CD4-positive, alpha-beta memory T cell (primary cell): Measurements from ENCODE around the gene SLC2A5. TPM values are rescaled to one million over a fixed set of nuclear protein-coding genes. Genes with fewer than 3 reads are reported as not detected.
A peak's percentile ranks its signal among the peaks of the same experiment; 100 is the strongest.
"Not testable (repeated sequence)": the region's sequence is repeated elsewhere in the genome, so short reads cannot be mapped to it uniquely, and the experiment has no call there.

Experiments used
- CTCF ChIA-PET: fragments of 350-600 bp; sonication (Branson Sonifier 250); formaldehyde crosslinking; loops from one replicate; lab custom pipeline; 2021; ENCODE audit warnings: inconsistent platforms; ENCODE audit not compliant: partially characterized antibody; lab: Charles Lee
- POLR2A ChIA-PET: fragments of 350-600 bp; sonication (Branson Sonifier 250); formaldehyde crosslinking; loops from one replicate; lab custom pipeline; 2021; ENCODE audit not compliant: partially characterized antibody; lab: Charles Lee
- DNase-seq, 5 donors: peaks; one replicate each; pipeline versions ENCODE4 v3.0.0 to v3.0.0-alpha.2; 2020 to 2022; ENCODE audit warnings: mixed read lengths in 1 of 5
- H3K27ac ChIP-seq: one replicate; pipeline ENCODE4 v1.7.0; 2013; ENCODE audit warnings: low read depth, low read length
- H3K27me3 ChIP-seq: 2 replicates; pipeline ENCODE4 v1.7.0; 2013; ENCODE audit warnings: mild to moderate bottlenecking, low read length, moderate library complexity; ENCODE audit not compliant: insufficient read depth
- H3K36me3 ChIP-seq: 2 replicates; pipeline ENCODE4 v1.7.0; 2013; ENCODE audit warnings: mild to moderate bottlenecking, low read length, moderate library complexity; ENCODE audit not compliant: insufficient read depth
- H3K4me1 ChIP-seq: 2 replicates; pipeline ENCODE4 v1.7.0; 2013; ENCODE audit warnings: mild to moderate bottlenecking, low read length, moderate library complexity; ENCODE audit not compliant: insufficient read depth
- H3K4me3 ChIP-seq, 2 donors: one replicate each; pipeline ENCODE4 v1.7.0; 2013; ENCODE audit warnings: low read length in 2 of 2, mild to moderate bottlenecking in 1 of 2
- H3K9me3 ChIP-seq, 2 donors: one replicate each; pipeline ENCODE4 v1.7.0; 2013; ENCODE audit warnings: low read length in 2 of 2, control low read depth in 1 of 2; ENCODE audit not compliant: control insufficient read depth in 1 of 2
- H3K27ac Mint-ChIP-seq, 7 donors: one replicate each; pipeline ENCODE4 v1.8.0; 2020 to 2021; ENCODE audit warnings: mixed read lengths in 7 of 7, mild to moderate bottlenecking in 6 of 7, inconsistent platforms in 3 of 7, moderate library complexity in 3 of 7
- H3K27me3 Mint-ChIP-seq, 2 donors: one replicate each; pipeline ENCODE4 v1.8.0; 2020 to 2021; ENCODE audit warnings: mixed read lengths in 2 of 2
- H3K36me3 Mint-ChIP-seq, 2 donors: one replicate each; pipeline ENCODE4 v1.8.0; 2020 to 2021; ENCODE audit warnings: mixed read lengths in 2 of 2, inconsistent platforms in 1 of 2, mild to moderate bottlenecking in 1 of 2
- H3K4me1 Mint-ChIP-seq, 4 donors: one replicate each; pipeline ENCODE4 v1.8.0; 2020 to 2021; ENCODE audit warnings: mixed read lengths in 4 of 4, mild to moderate bottlenecking in 1 of 4
- H3K4me3 Mint-ChIP-seq, 8 donors: one replicate each; pipeline ENCODE4 v1.8.0; 2020 to 2021; ENCODE audit warnings: mixed read lengths in 8 of 8, mild to moderate bottlenecking in 7 of 8, moderate library complexity in 6 of 8, inconsistent platforms in 3 of 8
- H3K9me3 Mint-ChIP-seq, 8 donors: one replicate each; pipeline ENCODE4 v1.8.0; 2020 to 2021; ENCODE audit warnings: mixed read lengths in 8 of 8, mild to moderate bottlenecking in 5 of 8, inconsistent platforms in 3 of 8, moderate library complexity in 1 of 8
- intact Hi-C: fragments of 100-400 bp; cut with micrococcal nuclease; formaldehyde crosslinking; loops from one replicate; pipeline ENCODE4 v1.15.1; 2023
- polyA plus RNA-seq, 2 donors: library from polyadenylated mRNA; unstranded; fragments of 300-500 nt; fragmentation: Illumina TruSeq; gene quantifications; one replicate each; pipeline ENCODE4 v1.2.3, GENCODE V29; 2021
- total RNA-seq, 2 experiments: library from RNA; stranded (reverse); gene quantifications; one replicate each; pipeline ENCODE4 v1.2.3, GENCODE V29; 2021

Gene SLC2A5
- total and polyA plus RNA-seq, 4 experiments from 2014 or later = 0.23 TPM; not detected in 3

DNA sequence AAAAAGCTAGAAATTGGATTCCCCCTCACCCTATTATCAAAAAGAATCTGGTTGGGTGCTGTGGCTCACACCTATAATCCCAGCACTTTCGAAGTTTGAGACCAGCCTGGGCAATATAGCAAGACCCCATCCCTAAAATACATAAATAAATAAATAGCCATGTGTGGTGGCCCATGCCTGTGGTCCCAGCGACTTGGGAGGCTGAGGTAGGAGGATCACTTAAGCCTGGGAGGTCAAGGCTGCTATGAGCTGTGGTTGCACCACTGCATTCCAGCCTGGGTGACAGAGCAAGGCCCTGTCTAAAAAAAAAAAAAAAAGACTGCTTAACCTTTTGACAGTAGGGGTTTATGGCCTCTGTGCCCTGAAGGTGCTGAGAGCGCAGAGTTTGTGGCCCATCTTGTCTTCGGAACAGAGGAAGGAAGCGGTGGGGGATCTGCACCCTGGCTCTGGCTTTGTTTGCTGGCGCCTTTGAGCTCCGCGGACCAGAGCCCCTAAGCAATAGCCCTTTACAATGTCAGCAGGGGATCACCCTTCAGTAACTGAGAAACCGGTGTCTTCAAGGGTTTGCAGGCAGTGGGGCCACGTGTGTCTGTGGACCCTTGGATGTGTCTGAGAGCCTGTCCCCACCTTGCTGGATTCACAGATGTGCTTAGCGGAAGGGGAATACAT, 65.3 kb downstream of the SLC2A5 start:
- H3K36me3 Mint-ChIP-seq = no peaks in the 10 kb centered on the region
- Histone ChIP-seq H3K4me1 (peaks cover 8% of the 10 kb centered on the region), H3K27ac (no peak overlapping the region), H3K9me3 (no peaks in the 10 kb centered on the region), H3K36me3 (no peaks in the 10 kb centered on the region), H3K27me3 (no peaks in the 10 kb centered on the region), H3K4me3 (no peak overlapping the region)
- ChIA-PET CTCF (interaction anchor here (0.7 to 6.7 kb wide), 21 partner anchors 9 to 446 kb away, joined by 3 to 78 read pairs (median 6); no protein-coding TSS in a partner anchor), POLR2A (no interaction called here)
- H3K4me1 Mint-ChIP-seq = peaks cover 0 to 6% (median 3%) of the 10 kb centered on the region in 4 donors
- DNase-seq = no peak
- H3K27ac Mint-ChIP-seq = no peak overlapping the region
- peaks cover 0 to 2% (median 0%) of the 10 kb centered on the region in 8 donors for H3K9me3 Mint-ChIP-seq
- H3K27me3 Mint-ChIP-seq = no peaks in the 10 kb centered on the region
- H3K4me3 Mint-ChIP-seq = no peak overlapping the region
- intact Hi-C loops = no loop called here

DNA sequence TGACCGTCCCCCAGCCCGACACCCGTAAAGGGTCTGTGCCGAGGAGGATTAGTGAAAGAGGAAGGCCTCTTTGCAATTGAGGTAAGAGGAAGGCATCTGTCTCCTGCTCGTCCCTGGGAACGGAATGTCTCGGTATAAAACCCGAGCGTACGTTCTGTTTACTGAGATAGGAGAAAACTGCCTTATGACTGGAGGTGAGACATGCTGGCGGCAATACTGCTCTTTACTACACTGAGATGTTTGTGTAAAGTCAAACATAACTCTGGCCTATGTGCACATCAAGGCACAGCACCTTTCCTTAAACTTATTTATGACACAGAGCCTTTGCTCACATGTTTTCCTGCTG, 67.2 kb downstream of the SLC2A5 start:
- H3K4me3 ChIP-seq, H3K27me3 ChIP-seq, H3K9me3 Mint-ChIP-seq, DNase-seq, intact Hi-C loops, H3K27ac ChIP-seq, H3K4me3 Mint-ChIP-seq, POLR2A ChIA-PET, H3K27me3 Mint-ChIP-seq, H3K36me3 Mint-ChIP-seq, H3K4me1 Mint-ChIP-seq, H3K36me3 ChIP-seq, H3K27ac Mint-ChIP-seq, H3K9me3 ChIP-seq, H3K4me1 ChIP-seq: not testable (repeated sequence)
- CTCF ChIA-PET = interaction anchor here (3.9 to 6.7 kb wide), 2 partner anchors 14 to 84 kb away, joined by 70 to 78 read pairs; no protein-coding TSS in a partner anchor

- POLR2A ChIA-PET, H3K9me3 ChIP-seq, CTCF ChIA-PET, H3K36me3 Mint-ChIP-seq, DNase-seq, H3K4me3 ChIP-seq, H3K4me1 ChIP-seq, H3K9me3 Mint-ChIP-seq, H3K27me3 ChIP-seq, H3K27me3 Mint-ChIP-seq, H3K27ac ChIP-seq, H3K36me3 ChIP-seq, H3K27ac Mint-ChIP-seq, intact Hi-C loops, H3K4me3 Mint-ChIP-seq, H3K4me1 Mint-ChIP-seq: not testable (repeated sequence)
Observed at GRCh38 chr1:9001534-9002214, 67.8 kb downstream of the SLC2A5 start.

- H3K9me3 Mint-ChIP-seq, H3K9me3 ChIP-seq, H3K27me3 Mint-ChIP-seq, POLR2A ChIA-PET, H3K27ac Mint-ChIP-seq, intact Hi-C loops, H3K27ac ChIP-seq, H3K4me1 Mint-ChIP-seq, H3K4me1 ChIP-seq, H3K4me3 Mint-ChIP-seq, H3K36me3 Mint-ChIP-seq, H3K36me3 ChIP-seq, H3K27me3 ChIP-seq, H3K4me3 ChIP-seq, DNase-seq: not testable (repeated sequence)
- CTCF ChIA-PET = interaction anchor here (2.0 to 2.6 kb wide), 3 partner anchors 11 to 75 kb away, joined by 6 to 14 read pairs (median 8); no protein-coding TSS in a partner anchor
Observed at GRCh38 chr1:8993962-8994675, 75.3 kb downstream of the SLC2A5 start.

- Mint-ChIP-seq H3K9me3 (peaks cover 0 to 2% (median 0%) of the 10 kb centered on the region in 8 donors), H3K27me3 (peaks cover 0 to 2% of the 10 kb centered on the region in 2 donors), H3K36me3 (no peaks in the 10 kb centered on the region), H3K4me3 (no peak overlapping the region), H3K27ac (no peak overlapping the region), H3K4me1 (peaks cover under 1 to 2% (median 1%) of the 10 kb centered on the region in 4 donors)
- intact Hi-C loops = no loop called here
- Histone ChIP-seq H3K4me1 (peaks cover 3% of the 10 kb centered on the region), H3K36me3 (no peaks in the 10 kb centered on the region), H3K4me3 (no peak overlapping the region), H3K27ac (no peak overlapping the region), H3K27me3 (no peaks in the 10 kb centered on the region), H3K9me3 (no peaks in the 10 kb centered on the region)
- POLR2A ChIA-PET = no interaction called here
- DNase-seq = no peak
- CTCF ChIA-PET = interaction anchor here (1.4 to 2.2 kb wide), 3 partner anchors 12 to 74 kb away, joined by 4 to 8 read pairs (median 6); no protein-coding TSS in a partner anchor
Observed at GRCh38 chr1:8992936-8993687, 76.3 kb downstream of the SLC2A5 start.

DNA sequence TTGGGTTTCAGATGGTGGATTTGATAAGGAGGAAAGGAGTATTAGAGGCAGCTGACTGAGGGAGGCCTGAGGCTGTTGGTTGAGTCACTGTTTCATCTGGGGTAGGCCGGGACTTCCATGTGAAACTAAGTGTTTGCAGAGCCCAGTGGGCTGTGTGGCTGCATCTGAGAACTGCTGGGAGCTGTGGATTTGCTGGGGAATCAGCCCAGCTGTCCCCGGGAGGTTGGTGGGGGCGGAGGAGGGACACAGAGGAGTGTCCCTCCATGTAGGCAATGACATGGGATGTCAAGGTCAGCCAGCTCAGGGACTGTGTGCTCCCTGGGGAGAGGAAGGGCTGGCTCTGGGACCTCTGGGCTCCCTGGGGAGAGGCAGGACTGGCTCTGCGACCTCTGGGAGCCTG, 79.6 kb downstream of the SLC2A5 start:
- Mint-ChIP-seq H3K4me1 (peaks cover 7 to 22% (median 16%) of the 10 kb centered on the region in 4 donors), H3K27me3 (peaks cover 0 to 2% of the 10 kb centered on the region in 2 donors), H3K36me3 (no peaks in the 10 kb centered on the region), H3K4me3 (no peak overlapping the region), H3K9me3 (peaks cover 0 to 2% (median 0%) of the 10 kb centered on the region in 8 donors), H3K27ac (peak overlapping the region in 1 of 7 donors; percentile 5)
- CTCF ChIA-PET = interaction anchor here (0.6 to 7.1 kb wide), 13 partner anchors 14 to 1398 kb away, joined by 3 to 154 read pairs (median 5); no protein-coding TSS in a partner anchor
- POLR2A ChIA-PET = no interaction called here
- Histone ChIP-seq H3K4me3 (no peak overlapping the region), H3K27me3 (no peaks in the 10 kb centered on the region), H3K36me3 (no peaks in the 10 kb centered on the region), H3K4me1 (peaks cover 19% of the 10 kb centered on the region), H3K27ac (no peak overlapping the region), H3K9me3 (no peaks in the 10 kb centered on the region)
- intact Hi-C loops = loop anchor here (2.0 kb wide), 1 partner anchor 19 kb away; no protein-coding TSS in a partner anchor
- DNase-seq = no peak
